Neural cell (in vitro differentiated cells): ENCODE data around the gene CRTC3.

Source experiments
- CTCF ChIP-seq: fragments of 450-650 bp; IDR thresholded peaks from 2 replicates; pipeline ENCODE4 v1.5.1; 2014; ENCODE audit warnings: antibody characterized with exemption, mild to moderate bottlenecking, moderate library complexity; ENCODE audit not compliant: poor library complexity, severe bottlenecking
- EZH2 ChIP-seq: fragments of 200-600, 300-800 bp; shearing (Covaris generic), sonication (generic); IDR thresholded peaks from 2 replicates; pipeline ENCODE4 v1.6.1; 2014; ENCODE audit warnings: antibody characterized with exemption, low read length, borderline replicate concordance, mild to moderate bottlenecking; ENCODE audit not compliant: insufficient read depth, poor library complexity, severe bottlenecking
- MXI1 ChIP-seq: fragments of 450-650 bp; conservative IDR thresholded peaks from 2 replicates; pipeline ENCODE4 v1.6.1; 2014; ENCODE audit warnings: antibody characterized with exemption, mild to moderate bottlenecking; ENCODE audit not compliant: poor library complexity, severe bottlenecking
- RAD21 ChIP-seq: fragments of 450-650 bp; conservative IDR thresholded peaks from 2 replicates; pipeline ENCODE4 v1.6.1; 2014; ENCODE audit warnings: antibody characterized with exemption, mild to moderate bottlenecking, moderate library complexity
- REST ChIP-seq: IDR thresholded peaks from 2 replicates; pipeline ENCODE4 v1.6.1; 2012; ENCODE audit warnings: borderline replicate concordance
- SMC3 ChIP-seq: fragments of 450-650 bp; conservative IDR thresholded peaks from 2 replicates; pipeline ENCODE4 v1.6.1; 2014; ENCODE audit warnings: antibody characterized with exemption, mild to moderate bottlenecking, moderate library complexity; ENCODE audit not compliant: poor library complexity

GRCh38 chr15:90598679-90599078 is 69.0 kb downstream of the CRTC3 start:
- TF ChIP-seq CTCF = no peak
- TF ChIP-seq REST = no peak
- TF ChIP-seq MXI1 = no peak
- TF ChIP-seq EZH2 = no peak
- no peak for TF ChIP-seq SMC3
- TF ChIP-seq RAD21 = no peak
